GM19452 (cell line): ENCODE results near the gene PDLIM4.
A peak's percentile ranks its signal among the peaks of the same experiment; 100 is the strongest.

Source experiments
- ATAC-seq: cut with Tn5 transposase; IDR thresholded peaks from one replicate; pipeline ENCODE4 v1.9.1; 2021; ENCODE audit not compliant: unreplicated experiment

The PDLIM4 gene

GRCh38 chr5:132266031-132266835, 8.7 kb downstream of the PDLIM4 start:
- no peak for ATAC-seq

- ATAC-seq: no peak
Measured at GRCh38 chr5:132266836-132267160, 9.3 kb downstream of the PDLIM4 start.

- ATAC-seq: no peak
Measured at GRCh38 chr5:132267166-132267739, 9.8 kb downstream of the PDLIM4 start.

GRCh38 chr5:132267931-132268768, 10.7 kb downstream of the PDLIM4 start:
- ATAC-seq: peak; percentile 6

DNA sequence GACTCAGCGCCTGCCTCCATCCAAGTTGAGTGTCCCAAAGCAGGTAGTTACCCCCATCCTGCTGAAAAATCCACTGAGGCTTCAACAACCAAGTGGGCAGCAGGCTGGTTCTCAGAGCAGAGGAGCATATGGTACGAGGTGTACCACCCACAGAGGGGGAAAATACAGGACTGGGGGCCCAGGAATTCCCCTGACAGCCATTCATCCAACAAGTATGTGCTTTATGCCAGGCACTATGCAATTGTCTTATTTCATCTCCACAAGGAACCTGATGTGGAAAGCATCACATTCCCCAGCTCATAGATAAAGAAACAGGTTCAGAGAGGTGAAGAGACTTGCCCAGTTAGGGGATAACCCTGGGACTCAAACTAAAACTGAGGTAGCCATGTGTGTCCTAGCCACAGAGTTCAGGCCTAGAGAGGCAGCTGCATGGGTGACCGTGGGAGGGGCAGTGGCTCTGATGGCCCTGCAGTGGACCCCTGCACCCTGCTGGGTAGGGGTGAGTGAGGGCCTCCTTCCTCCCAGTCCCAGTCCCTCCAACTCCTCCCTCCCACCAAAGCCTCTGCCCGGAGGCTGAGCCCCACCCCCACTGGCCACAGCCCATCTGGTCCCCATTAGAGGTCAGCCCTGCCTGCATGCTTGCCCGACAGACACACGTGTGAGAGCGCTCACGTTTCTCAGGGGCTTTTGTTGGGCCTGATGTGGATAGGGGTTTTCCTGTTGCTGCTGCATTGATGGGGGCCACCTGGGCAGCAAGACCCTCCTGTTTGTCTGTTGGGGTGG, 11.5 kb downstream of the PDLIM4 start:
- peak; percentile 63 for ATAC-seq

GRCh38 chr5:132269635-132270334, 12.3 kb downstream of the PDLIM4 start:
- ATAC-seq: no peak

GRCh38 chr5:132270335-132270665, 12.8 kb downstream of the PDLIM4 start:
- ATAC-seq: no peak

DNA sequence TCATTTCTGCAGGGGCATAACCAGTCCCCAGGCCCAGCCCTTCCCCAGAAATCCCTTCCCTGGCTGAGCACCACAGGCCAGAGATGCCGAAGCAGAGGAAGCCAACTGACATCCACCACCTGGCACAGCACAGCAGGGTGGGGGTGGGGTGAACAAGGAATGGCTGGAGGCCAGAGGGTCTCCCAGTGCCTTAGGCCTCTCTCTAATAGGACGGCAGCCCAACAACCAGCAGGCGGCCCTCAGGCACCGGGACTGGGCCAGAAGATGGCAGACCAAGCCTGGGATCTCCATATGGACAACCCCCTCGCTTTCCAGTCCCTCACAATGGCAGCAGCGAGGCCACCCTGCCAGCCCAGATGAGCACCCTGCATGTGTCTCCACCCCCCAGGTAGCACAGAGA, 13.2 kb downstream of the PDLIM4 start:
- no peak for ATAC-seq

- ATAC-seq: no peak
Measured at GRCh38 chr5:132271251-132272246, 14.1 kb downstream of the PDLIM4 start.

GRCh38 chr5:132272311-132273210, 15.1 kb downstream of the PDLIM4 start:
- no peak for ATAC-seq

DNA sequence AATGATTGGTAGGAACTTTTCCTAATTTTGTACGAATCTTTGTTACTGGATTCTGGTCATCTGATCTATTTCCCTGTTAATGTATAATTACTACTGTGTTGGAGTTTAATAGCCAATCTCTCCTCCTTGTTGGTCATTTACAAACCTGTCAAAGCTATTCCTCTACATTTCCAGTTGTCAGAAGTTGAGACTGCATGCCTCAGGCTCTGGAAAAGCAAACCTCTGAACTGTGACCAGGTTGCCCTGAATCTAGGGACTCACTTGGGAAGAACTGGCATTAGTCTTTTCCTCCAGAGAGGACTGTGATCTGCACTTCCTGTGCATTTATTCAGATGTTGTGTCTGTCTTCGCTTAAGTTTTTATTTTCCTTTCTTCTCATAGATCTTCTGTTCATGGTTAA, 16.1 kb downstream of the PDLIM4 start:
- ATAC-seq: no peak

DNA sequence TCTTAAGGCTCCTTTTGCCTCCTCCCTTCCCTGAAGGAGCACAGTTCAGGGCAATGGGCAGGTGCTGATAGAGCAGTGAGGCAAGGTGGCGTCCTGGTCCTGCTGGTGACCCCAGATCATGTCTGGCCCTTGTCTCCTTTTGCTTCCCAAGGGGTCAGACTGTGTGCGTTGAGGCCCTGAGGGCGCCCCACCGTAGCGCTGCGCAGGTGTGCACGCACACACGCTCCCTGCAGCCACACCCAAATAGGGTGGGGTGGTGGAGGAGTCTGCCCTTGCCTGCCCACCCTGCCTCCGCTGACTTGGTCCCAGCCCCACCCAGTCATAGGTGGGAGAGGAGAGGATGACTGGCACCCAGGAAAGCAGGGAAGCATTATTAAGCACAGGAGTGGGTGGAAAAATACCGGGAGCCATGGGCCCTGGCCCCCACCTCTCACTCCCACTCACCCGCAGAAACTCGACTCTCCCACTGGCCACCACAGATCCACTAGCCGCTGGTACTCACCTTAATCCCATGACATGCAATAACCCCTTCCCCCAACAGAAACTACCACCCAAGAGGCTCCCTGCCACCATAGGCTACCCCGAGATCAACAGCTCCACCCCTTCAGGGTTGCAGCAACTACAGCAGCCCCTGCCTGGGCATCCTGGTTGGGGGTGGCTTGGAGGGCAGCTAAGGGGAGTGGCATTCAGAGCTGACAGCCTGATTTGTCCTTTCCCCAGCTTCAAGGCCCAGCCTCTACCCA, 16.7 kb downstream of the PDLIM4 start:
- ATAC-seq: no peak

- no peak for ATAC-seq
Measured at GRCh38 chr5:132275367-132276220, 18.1 kb downstream of the PDLIM4 start.

DNA sequence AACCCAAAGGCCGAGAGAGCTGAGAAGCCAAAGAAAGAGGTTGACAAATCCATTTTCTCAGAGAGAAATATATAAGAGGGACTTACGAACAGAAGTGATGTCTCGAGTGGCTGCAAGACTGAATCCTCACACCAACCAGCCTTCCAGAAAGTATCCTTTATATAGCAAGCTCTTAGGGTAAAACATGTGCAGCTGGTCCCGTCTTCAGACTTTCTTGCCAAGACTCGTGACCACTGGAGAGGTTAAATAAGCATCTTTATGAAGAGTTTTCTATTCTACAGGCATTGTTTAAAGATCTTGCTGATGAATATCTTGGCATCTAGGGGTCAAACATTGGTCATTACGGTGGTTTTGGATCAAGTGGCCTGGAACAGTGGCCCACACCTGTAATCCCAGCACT, 19.8 kb downstream of the PDLIM4 start:
- ATAC-seq: no peak

DNA sequence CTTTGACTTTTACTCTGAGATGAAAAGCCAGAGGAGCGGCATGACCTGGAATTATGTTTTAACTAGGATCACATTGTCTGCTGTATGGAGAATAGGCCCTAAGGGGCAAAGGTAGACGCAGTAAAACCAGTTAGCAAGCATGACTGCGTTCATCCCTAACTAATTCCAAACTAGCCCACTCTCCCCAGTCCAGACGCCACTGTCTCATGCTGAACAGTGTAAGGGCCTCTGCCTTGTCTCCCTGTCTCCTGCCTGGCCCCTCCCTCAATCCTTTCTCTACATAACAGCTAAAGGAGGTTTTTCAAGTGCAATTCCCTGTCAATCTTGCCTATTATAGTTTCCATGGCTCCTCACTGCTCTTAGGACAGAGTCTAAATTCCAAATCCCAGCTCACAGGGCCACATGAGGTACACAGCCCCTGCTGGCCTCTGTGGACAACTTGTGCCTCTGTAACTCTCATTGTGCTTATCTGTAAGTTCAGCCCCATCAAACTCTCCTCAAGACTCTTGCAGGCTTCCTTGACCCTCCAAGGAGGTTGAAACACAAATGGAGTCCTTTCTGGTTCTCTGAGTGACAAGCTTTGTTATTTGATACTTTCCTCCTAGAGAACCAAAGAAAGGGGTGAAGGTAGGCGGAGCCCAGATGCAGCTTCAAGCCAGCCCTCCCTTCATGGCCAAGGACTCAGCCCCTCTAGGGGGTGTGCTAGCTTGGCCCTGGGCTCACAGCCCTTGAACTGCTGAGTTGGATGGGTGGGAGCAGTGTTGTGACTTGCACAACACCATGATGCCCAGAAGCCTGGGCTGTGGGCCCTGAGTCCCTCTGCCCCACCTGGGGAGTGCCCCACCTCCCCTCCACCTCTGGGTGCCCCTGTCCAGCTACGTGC, 20.7 kb downstream of the PDLIM4 start:
- no peak for ATAC-seq

GRCh38 chr5:132279801-132280200, 22.3 kb downstream of the PDLIM4 start:
- ATAC-seq: no peak
